SH-SY5Y (cell line): ENCODE measurements around the gene MMP25.

Source experiments
- GATA2 ChIP-seq: IDR thresholded peaks from 2 replicates; pipeline ENCODE4 v1.6.1; 2011; ENCODE audit warnings: mild to moderate bottlenecking, low read depth, low read length
- GATA3 ChIP-seq: IDR thresholded peaks from 2 replicates; pipeline ENCODE4 v1.6.1; 2011; ENCODE audit warnings: low read depth, mild to moderate bottlenecking, low read length, moderate library complexity

DNA sequence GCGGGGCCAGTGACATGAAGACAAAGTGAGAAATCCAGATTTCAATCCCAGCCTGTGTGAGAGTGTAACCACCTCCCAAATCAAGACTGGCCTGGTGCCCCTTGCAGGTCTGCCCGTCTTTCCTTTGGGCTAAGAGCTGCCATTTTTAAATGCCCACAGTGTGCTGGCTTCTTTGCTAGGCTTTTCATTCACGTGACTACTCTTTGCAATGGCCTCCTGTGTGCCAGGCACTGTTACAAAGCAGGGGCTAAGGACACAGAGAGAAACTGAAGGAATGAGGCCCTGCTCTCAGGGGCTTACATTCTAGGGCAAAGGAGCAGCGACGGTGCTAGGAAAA lies 53.0 kb downstream of the MMP25 start:
- TF ChIP-seq GATA3 (no peak), GATA2 (no peak)
